GM19035 (cell line): ENCODE measurements around the gene LCAT.

Source experiments
- ATAC-seq: cut with Tn5 transposase; IDR thresholded peaks from one replicate; pipeline ENCODE4 v1.9.1; 2021; ENCODE audit not compliant: unreplicated experiment

The LCAT gene

GRCh38 chr16:67914758-67915495 lies 29.0 kb downstream of the LCAT start:
- ATAC-seq = no peak

GRCh38 chr16:67910158-67910557 lies 33.8 kb downstream of the LCAT start:
- ATAC-seq = no peak

GRCh38 chr16:67909056-67909742 lies 34.7 kb downstream of the LCAT start:
- ATAC-seq = no peak

DNA sequence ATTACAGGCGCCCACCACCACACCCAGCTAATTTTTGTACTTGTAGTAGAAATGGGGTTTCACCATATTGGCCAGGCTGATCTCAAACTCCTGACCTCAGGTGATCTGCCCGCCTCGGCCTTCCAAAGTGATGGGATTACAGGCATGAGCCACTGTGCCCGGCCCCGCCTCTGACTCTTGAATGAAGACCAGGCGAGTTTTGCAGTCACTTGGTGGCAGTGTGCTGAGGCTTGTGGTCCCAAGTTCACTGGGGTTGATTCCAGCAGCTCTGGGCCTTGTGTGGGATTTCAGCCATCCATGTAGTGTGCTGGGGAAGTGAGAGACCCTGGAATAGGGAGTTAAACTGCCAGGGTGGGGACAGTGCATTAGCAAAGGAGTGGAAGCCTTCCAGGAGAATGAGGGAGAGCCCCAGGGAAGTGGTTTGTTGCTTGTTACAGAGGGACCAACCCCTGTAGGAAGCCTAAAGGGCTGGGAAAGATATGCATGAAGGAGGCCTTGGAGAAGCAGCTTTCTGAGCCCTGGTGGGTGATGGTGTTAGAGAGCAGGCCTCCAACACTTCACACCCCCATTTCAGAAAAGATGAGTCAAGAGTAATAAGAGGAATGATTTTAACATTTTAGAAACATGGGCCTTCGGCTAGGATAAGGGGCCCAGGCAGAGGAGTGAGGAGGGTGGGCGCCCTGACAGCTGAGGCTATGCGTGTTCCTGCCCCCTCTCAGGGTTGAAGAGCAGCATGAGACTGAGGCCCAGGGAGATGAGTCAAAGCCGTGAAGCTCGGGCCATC lies 36.3 kb downstream of the LCAT start:
- no peak for ATAC-seq

- ATAC-seq = no peak
Measured at GRCh38 chr16:67902831-67903230, 41.1 kb downstream of the LCAT start.

DNA sequence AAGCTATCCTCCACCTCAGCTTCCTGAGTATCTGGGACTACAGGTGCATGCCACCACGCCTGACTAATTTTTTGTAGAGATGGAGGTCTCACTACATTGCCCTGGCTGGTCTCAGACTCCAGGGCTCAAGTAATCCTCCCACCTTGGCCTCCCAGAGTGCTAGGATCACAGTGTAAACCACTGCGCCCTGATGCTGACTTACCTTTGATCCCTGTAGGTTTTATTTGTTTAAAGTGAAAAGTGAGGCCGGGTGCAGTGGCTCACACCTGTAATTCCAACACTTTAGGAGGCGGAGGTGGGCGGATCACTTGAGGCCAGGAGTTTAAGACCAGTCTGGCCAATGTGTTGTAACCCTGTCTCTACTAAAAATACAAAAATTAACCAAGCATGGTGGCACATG lies 42.2 kb downstream of the LCAT start:
- ATAC-seq = no peak

DNA sequence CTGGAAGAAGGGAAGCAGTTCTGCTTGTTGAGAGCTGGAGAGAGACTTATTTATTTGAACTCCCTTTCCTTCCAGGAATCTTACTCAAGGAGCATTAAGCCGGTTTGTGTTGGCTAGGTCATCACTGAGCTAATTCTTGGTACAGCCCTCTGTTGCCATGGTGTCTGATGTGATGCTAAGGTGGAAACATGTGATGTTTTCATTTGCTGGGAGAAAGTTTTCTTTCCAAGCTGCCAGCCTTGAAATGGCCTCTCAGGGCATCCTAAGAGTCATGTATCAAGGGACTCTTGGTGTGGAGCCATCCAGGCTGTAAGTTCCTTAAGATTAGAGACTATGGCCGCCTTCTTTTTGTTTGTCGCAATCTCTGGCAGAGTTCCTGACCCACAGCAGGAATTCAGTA lies 46.7 kb downstream of the LCAT start:
- no peak for ATAC-seq

DNA sequence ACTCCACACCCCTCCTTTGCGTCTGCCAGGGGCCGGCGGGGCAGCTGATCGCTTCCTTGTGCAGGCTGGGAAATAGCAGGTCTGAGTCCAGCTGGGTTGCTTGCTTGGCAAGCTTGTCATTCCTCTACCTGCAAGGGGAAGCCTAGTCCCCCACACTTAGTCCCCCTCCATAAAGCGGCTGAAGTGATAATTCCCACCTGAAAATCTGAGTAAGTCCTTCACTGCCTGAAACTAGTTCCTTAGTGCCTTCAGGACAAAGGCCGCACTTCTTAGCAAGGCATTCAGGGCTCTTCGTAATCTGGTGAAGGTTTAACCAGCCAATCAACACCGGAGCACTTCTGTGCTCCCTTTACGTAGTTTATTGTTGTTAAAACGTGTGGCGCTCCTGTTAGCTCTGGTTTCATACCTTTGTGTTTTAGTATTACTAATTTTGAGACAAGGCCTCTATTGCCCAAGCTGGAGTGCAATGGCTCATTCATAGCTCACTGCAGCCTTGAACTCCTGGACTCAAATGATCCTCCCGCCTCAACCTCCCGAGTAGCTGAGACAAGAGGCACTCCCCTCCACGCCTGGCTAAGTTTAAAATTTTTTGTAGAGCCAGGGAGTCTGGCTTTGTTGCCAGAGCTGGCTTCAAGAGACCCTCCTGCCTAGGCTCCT lies 50.0 kb downstream of the LCAT start:
- no peak for ATAC-seq

DNA sequence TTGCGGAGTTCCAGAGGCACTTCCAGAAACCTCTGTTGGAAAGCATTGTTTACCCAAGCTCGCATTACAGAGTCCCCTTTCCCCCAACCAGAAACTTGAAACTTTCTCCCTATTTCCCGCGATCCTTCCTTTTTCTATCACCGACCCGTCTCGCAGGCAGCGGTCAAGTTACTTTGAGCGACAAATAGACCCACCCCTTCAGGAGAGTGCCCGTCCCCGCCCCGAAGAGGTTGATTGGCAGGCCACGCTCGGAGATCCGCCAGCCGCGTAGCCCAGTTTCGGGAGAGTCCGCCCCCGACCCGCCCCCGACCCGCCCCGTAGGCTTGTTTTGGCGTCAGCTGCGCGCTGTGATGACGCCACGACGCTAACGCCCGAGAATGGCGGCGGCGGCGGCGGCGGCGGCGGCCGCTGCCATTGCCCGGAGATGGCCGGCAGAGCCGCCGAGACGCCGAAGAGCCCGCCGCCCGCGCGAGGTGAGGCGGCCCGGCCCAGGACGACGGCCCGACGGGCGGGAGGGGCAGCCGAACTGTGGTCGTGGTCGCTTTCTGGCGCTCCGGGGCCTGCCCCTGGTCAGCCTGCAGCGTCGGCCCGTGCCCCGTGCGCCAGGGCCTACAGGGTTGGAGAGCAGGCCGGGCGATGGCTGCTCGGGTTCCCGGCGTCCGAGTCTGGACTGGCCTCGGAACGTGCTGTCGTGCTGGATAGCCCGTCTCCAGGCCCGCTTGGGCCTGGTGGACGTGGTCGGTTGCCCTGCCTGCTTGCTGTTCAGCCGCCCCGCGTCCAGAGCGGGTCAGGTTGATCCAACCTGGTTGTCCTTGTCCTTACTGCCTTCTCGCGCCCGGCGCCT lies 50.8 kb downstream of the LCAT start, which contains the start of gene PSKH1:
PSKH1 (plus strand) TSS at position 356 of the 844 bp plus-strand sequence. CDS start 15,496 bp downstream, outside the sequence.
- peak; percentile 93 for ATAC-seq

GRCh38 chr16:67892375-67892774 lies 51.5 kb downstream of the LCAT start:
- no peak for ATAC-seq
